ENCODE data around the gene CCDC183.
"Not testable (repeated sequence)": the region's sequence is repeated elsewhere in the genome, so short reads cannot be mapped to it uniquely, and the experiment has no call there.

Gene CCDC183

DNA sequence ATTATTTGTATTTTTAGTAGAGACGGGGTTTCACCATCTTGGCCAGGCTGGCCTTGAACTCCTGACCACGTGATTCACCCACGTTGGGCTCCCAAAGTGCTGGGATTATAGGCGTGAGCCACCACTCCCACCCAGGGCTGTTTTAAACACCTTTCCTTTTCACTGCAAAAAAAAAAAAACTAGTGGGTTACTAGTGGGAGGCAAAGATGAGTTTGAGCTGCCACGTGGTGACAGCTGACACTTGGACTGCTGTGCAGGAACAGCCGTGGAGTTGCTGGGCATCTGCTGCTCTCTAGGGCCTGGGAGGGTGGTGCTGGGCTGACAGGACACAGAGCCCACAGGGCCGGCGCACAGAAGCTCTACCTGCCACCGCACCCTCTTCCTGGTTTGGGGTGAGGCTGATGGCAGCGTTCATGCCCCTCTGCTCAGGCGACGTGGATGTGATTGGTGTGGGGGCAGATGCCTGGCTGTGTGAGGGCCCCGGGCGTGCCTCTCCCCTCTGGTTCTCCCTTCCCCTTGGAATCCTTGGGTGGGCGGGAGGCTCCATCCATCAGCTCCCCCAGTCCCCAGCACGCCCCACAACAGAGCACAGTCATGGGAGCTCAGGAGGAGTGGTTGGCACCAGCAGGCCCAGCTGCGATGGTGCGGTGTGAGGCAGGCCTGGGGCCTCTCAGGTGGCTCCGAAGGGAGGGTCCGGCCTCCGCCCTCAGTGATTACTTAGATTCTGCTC, 28.5 kb downstream of the CCDC183 start:
- no peak for DNase-seq (ENCODE audit: low read depth in 3 of 3)

DNA sequence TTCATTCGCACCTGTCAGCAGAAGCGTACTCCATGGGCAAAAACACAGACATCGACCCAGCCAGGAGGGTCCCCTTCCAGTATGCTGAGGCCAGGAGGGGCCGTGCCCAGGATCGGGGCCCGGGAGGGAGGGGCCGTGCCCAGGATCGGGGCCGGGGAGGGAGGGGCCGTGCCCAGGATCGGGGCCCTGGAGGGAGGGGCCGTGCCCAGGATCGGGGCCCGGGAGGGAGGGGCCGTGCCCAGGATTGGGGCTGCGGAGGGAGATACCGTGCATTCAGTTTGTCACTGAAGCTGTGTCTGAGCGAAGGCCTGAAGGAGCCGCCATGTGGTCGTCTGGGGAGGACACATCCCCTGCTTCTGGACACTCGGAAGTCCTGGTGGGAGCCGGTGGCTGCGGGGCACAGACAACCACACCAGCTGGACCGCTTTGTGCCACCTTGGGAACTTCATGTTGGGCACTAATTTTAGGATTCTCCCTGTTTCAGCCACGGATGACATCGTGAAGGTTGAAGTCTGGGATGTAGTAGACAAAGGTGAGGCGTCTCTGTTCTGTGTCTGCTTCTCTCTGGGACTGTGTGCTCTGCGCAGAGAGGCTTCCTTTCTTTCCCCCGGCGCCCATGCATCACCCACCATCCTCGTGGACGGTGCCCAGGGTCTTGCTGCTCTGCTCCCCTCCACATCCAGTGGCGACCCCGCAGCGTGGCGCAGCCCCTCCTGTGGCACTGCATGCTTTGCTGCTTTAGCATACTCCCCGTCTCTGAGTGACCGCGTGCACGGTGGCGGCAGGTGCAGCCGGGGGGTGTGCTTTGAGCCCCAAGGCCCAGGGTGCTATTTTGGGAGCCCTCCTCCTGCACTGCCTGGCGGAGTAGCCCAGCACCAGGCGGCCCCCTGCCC, 29.4 kb downstream of the CCDC183 start:
- DNase-seq (ENCODE audit: low read depth in 3 of 3) = no peak

DNA sequence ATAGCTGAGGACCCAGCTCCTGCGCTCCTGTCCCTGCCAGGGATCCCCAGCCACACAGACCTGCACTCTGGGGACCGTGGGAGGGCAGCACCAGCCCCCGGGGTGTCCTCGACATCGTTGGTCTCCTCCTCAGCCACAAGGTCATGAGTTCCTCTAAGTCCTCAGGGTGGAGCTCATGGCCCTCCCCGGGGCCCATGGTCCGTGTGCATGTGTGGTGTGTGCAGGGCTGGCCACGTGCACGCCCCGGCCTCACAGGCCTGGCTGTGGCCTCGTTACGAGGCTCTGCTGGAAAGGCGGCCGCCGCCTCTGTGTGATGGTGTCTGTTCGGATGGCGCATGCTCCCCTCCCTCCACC, 30.0 kb downstream of the CCDC183 start:
- no peak for DNase-seq (ENCODE audit: low read depth in 3 of 3)

DNA sequence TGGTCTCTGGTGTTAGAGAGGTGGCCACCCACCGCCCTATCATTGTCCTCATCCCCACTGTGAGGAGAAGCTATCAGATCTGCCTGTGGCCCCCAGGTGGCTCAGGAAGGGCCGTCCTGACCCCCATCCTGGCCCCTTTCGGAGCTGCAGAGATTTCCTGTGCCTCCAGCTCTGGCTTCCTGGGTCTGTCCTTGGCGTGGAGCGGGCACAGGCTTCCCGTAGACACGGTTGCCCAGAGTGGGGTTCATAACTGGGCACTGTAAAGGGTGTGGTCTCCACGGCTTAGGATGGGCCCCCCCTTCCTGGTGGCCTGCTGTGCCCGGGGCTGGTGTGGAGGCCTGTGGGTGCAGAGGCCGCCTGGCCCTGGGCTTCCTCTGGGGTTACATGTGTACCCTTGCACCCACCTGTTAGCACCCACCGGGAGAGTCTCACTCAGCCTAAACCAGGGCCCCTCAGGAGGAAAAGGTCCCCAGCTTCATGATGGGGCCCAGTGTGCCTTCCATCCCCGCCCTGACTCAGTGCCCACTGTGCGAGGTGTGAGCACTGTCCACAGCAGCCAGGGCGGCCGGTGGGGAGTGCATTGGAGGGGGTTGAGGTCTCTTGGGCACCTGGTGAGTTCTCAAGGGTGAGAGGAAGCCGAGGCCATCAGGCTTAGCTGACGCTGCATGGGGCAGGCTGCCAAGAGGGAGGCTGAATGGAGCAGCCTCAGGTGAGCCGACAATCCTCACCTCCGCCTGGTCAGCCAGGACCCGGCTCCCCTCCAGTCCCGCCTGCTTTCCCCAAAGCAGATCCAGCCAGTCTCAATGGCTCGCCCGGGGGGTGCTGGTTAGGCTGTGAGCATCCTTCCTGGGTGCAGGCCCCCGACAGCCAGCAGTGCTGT, 30.8 kb downstream of the CCDC183 start:
- DNase-seq (ENCODE audit: low read depth in 3 of 3) = no peak

DNA sequence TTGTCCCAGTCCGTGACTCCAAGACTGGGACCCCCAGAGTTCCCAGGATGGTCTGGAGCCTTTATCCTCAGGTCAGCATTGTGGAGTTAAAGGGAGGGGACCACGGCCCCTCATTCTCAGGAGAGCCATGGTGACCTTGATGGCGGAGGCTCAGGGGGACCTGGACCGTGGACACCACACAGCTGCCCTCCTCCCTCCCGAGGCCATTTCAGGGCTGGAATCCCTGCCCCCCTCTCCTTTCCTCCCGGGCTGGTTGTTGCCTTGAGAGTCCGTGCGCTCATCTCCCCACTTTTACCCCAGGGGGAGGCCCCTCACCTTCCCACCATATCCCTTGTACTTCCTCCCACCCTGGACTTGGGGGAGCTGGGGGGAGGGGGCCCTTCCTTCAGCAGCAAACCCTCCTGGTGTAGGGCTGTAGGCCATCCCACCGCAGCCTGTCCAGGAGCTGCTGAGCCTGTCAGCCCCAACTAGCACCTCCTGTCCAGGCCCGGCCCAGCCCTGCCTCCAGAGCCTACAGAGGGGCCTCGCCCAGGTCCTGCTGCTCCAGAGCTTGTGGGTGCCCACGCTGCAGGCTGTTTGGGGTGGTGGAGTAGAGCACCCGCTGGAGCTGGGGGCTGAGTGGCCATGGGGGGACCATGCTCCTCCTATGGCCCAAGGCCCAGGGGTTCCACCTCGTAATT, 31.8 kb downstream of the CCDC183 start:
- no peak for DNase-seq (ENCODE audit: low read depth in 3 of 3)

DNA sequence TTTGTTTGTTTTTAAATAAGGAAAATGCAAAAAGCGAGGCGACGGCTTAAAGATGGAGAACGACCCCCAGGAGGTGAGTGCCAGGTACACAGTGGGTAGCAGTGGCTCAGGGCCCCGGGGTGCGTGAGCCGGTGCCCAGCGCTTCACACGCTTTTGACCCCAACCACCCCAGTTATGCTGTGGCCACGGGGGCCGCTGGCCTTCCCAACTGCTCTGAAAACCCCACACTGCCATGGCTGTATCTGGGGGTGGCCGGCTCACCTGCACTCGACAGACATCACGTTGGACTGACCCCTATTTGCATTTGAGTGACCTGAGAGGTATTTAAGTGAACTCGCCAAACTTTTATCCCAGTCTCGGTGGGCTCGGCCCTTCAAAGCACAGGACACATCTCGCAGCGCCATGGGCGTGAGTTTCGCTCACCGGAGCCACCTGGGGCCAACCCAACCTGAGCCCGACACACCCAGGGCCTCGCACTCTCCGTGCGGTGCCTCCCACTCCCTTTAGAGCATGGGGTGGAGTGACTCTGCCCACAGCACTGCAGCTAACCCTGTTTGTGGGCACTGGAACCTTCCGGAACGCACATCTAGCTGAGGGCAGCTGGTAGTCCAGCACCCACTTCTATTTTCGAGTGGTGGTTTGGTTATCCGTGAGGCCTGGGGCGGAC, 32.5 kb downstream of the CCDC183 start:
- DNase-seq (ENCODE audit: low read depth in 3 of 3) = no peak

DNA sequence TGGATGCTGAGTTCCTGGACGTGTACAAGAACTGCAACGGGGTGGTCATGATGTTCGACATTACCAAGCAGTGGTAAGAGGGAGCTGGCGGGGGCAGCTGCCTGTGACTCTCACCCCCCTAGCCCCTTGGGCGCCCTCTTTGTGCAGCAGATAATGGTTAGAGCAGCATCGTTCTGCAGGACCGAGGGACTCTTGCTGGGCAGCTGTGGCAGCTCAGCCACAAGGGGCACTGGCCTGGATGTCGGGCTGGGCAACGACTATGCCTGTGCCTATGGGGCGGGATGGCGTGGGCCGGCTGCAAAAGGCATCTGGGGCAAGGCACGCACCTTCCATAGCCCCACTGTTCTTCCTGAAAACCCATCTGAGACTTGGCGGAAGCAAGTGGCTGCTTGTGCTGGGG, 33.3 kb downstream of the CCDC183 start:
- DNase-seq (ENCODE audit: low read depth in 3 of 3) = no peak

DNA sequence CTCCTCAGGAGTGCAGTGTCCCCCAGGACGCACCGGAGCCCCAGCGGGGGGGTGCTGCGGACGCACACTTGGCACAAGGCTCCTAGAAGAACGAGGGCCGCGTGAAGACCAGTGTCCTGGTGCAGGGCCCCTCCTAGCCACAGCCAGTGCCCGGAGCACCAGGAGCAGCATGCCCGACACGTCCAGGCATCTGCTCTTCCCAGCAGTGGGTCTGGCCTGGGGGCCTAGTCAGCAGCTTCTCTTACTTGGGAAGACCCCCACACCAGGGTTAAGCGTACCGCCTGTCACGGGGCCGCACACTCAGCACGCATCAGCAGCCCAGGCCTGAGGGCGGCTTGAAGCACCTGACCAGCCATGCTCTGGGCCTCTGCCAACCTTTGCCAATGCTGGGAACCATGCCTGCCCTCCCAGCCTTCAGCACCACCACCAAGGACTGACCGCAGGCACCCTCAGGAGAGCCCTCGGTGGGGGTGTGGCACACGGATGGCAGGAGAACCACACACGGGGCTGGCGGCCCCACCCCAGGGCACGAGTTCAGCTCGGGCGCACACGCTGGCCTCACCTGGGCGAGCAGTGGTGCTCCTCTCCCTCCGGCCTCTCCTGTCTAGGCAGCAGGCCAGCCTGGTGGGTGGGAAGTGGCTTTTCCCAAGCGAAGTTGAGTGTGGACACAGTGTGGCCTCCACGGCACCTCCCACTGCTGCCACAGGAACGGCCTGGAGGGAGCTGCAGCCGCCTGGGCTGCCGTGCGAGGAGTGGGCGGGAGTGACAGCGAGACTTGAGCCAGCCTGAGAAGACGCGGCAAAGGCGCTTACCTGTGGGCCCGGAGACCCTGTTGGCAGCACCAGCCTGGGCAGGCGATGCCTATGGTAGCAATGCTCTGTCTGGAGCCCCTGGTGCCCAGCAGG, 34.1 kb downstream of the CCDC183 start:
- DNase-seq (ENCODE audit: low read depth in 3 of 3) = no peak

DNA sequence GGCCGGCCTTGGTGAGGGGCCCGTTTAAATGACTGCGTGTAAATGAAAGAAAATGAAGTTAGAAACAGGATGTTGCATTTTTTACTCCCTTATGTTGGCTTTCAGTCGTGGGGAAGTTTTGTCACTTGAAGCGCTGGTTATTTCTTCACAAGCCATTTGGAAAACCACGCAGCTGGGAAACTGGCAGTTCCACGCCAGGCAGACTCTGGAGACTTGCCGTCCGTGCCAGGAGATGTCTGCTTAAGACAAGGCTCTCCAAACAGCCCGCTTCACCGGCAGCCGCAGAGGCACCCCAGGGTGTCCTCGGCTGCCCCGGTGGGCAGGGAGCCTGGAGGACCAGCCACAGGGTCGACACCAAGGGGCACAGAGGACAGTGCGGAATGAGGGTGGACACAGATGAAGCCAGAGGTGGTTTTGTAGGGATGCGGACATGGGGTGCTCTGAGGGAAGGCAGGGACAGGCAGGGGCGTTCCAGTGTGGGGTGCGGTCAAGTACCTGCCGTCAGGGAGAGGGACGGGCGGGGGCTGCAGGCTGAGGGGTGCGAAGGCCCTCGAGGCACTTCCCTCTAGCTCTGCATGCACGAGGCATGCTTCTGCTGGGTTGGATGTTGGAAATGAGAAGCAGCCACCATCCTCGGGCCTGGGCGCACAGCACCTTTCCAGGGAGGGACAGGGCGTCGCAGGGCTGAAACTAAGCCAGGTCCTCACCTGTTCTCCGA, 35.0 kb downstream of the CCDC183 start:
- no peak for DNase-seq (ENCODE audit: low read depth in 3 of 3)

DNA sequence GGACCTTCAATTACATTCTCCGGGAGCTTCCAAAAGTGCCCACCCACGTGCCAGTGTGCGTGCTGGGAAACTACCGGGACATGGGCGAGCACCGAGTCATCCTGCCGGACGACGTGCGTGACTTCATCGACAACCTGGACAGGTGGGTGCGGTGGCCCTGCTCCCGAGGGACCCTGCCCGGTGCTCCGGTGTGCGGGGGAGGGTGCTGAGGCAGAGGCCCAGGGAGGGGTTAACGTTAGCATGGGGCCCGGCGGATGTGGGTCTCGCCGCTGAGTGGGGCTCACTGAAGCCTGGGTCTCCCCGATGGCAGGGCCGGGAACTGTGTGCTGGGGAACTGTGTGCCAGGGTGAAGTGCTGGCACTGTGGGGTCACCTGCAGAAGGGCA, 35.6 kb downstream of the CCDC183 start:
- DNase-seq (ENCODE audit: low read depth in 3 of 3) = no peak

DNA sequence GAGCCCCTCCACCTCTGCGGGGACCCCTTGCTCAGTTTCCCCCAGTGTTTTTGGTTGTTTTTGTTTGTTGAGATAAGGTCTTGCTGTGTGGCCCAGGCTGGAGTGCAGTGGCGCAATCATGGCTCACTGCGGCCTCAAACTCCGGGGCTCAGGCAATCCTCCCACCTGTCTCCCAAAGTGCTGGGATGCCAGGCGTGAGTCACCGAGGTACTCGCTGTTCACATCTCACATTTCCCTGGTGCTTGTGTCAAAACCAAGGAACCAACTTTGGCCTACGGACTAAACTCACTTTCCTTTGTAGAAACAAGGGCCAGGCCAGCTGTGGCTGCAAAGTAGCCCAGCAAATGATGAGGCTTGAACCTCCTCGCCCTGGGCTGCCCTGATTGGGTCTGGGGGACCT, 36.4 kb downstream of the CCDC183 start:
- no peak for DNase-seq (ENCODE audit: low read depth in 3 of 3)

DNA sequence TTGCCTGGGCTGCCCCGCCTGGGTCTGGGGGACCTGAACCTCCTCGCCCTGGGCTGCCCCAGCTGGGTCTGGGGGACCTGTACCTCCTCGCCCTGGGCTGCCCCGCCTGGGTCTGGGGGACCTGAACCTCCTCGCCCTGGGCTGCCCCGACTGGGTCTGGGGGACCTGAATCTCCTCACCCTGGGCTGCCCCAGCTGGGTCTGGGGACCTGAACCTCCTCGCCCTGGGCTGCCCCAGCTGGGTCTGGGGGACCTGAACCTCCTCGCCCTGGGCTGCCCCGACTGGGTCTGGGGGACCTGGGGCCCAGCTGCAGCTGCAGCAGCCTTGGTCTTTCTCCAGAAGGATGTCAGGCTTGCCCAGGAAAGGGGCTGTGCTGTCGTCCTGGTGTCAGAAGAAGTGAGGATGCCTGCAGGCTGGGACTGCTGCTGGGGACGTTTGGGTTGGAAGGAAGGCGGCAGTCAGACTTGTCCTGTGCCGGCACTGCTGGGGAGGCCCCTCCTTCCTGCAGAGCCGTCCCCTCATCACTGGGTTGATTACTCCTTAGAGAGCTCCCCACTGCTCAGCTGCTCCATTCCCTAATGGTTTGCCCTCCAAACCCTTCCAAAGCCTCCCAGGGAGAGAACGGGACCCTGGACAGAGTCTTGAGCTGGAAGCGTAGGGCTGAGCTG, 37.4 kb downstream of the CCDC183 start:
- DNase-seq (ENCODE audit: low read depth in 3 of 3) = not testable (repeated sequence)

DNA sequence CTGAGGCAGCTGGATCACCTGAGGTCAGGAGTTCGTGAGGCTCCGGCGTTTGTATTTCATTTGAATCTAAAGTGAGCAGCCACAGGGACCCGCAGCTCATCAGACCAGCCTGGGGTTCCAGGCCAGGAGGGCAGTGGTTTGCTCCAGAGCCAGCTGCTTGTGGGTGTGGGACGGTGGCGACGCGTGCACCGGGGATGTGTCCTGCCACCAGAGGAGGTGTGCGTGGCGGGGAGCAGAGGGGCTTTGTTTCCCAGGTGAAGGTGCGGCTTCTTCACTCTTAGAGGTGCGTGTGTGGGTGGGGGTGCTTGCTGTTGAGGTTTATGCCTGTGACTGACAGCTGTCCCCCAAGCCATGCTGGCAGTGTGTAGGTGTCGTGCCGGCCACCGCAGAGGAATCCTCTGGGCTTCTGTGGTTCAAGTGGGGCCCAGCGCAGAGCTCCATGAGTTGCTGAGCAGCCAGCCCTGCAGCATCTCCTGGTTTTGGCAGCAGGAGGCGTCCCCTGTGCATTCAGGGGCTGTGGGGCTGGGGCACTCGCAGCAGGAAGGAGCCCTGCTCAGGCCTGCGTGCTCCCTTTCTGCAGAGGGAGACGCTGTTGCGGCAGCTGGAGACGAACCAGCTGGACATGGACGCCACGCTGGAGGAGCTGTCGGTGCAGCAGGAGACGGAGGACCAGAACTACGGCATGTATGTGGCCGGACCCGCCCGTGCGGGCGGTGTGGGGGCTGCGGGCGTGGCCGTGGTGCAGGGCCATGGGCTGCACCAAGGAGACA, 39.2 kb downstream of the CCDC183 start:
- DNase-seq (ENCODE audit: low read depth in 3 of 3) = no peak

DNA sequence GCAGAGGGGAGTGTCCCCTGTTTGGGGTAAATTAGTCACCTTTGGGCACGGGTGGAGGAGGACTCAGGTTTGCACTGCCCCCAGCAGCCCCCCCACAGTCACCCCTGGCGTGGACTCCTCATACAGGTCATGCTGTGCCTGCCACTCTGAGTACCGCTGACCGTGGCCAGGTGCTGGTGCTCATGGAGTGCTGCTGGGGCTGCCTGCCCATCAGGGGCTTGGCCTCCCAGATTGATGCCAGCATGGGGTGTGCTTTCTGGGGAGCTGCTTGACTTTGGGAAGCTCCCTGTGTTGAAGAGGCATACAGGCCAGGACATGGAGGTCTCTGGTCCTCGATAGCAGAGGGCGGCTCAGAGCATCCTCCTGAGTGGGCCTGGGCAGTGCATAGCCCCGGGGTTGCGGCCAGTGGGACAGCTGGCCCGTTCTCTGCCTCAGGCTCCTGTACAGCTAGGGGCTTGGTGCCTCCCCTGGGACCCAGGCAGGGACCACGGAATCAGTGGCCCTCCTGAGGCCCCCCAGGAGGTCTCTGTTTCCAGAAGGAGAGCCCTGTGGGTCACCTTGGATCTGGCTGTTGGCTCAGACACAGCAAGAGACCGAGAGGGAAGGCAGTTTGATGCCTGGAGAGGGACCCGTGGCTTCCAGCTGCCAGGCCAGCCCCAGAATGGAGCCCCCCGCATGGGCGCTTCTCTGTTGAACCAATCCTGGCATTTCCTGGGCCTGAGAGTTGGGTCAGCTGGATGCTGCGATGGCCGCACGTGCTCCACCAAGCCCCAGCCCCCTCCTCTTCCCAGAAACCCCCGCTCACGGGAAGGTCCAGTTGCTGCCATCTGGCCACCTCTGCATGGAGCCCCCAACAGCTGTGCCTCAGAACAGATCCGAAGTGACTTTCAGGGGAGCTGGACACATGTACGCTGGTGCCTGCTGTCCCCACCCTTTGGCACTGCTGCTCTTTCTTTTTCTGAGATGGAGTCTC, 40.1 kb downstream of the CCDC183 start:
- no peak for DNase-seq (ENCODE audit: low read depth in 3 of 3)

DNA sequence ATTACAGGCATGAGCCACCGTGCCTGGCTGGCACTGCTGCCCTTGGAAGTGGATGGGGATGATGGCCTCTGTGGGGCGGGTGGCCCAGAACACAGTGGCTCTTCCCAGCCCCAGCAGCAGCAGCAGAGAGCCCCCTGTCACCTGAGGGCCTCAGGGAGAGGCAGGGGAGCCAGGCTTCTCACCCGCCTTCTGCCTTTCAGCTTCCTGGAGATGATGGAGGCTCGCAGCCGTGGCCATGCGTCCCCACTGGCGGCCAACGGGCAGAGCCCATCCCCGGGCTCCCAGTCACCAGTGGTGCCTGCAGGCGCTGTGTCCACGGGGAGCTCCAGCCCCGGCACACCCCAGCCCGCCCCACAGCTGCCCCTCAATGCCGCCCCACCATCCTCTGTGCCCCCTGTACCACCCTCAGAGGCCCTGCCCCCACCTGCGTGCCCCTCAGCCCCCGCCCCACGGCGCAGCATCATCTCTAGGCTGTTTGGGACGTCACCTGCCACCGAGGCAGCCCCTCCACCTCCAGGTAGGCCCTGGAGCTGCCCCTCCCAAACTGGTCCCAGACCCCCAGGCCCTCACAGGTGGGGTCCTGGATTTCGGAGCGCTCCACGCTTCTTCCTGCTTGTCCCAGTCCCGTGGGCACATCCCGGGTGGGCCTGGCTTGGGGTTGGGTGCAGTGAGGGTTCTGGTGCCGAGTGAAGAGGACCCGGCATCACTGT, 41.2 kb downstream of the CCDC183 start:
- DNase-seq (ENCODE audit: low read depth in 3 of 3) = no peak

DNA sequence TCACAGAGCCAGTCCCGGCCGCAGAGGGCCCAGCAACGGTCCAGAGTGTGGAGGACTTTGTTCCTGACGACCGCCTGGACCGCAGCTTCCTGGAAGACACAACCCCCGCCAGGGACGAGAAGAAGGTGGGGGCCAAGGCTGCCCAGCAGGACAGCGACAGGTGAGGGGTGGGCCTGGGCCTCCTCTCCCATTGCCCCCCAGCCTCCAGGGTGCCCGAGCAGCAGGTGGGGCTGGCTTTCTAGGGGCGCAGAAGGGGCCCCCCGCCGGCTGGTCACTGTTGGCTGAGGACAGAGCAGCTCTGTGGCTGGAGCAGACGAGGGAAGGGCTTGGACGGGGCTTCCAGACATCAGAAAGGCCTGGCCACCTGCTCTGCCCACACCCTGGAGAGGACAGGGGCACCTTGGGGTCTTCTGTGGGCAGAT, 41.7 kb downstream of the CCDC183 start:
- DNase-seq (ENCODE audit: low read depth in 3 of 3) = not testable (repeated sequence)
